H9 (cell line): ENCODE measurements around the gene TMCC1. TPM values are rescaled to one million over a fixed set of nuclear protein-coding genes. Genes with fewer than 3 reads are reported as not detected.

Experiments
- DNase-seq: peaks from one replicate; pipeline ENCODE4 v3.0.0-alpha.2; 2017
- H2AFZ ChIP-seq: one replicate; pipeline ENCODE4 v1.6.1; 2013; ENCODE audit warnings: mild to moderate bottlenecking, low read length, control low read depth, moderate library complexity
- H2AK5ac ChIP-seq: 2 replicates; pipeline ENCODE4 v1.6.1; 2013; ENCODE audit warnings: low read length, control low read depth, mixed read lengths; ENCODE audit not compliant: insufficient read length
- H2BK120ac ChIP-seq: one replicate; pipeline ENCODE4 v1.6.1; 2013; ENCODE audit warnings: low read depth, mild to moderate bottlenecking, low read length, control low read depth, inconsistent platforms; ENCODE audit not compliant: poor library complexity, severe bottlenecking
- H2BK12ac ChIP-seq: 2 replicates; pipeline ENCODE4 v1.6.1; 2013; ENCODE audit warnings: low read length, control low read depth, mixed read lengths, low read depth; ENCODE audit not compliant: insufficient read length
- H2BK15ac ChIP-seq: 2 replicates; pipeline ENCODE4 v1.6.1; 2013; ENCODE audit warnings: low read depth, low read length, control low read depth
- H2BK20ac ChIP-seq: one replicate; pipeline ENCODE4 v1.6.1; 2013; ENCODE audit warnings: low read depth, mild to moderate bottlenecking, low read length, control low read depth, inconsistent platforms; ENCODE audit not compliant: poor library complexity, severe bottlenecking
- H2BK5ac ChIP-seq: 2 replicates; pipeline ENCODE4 v1.6.1; 2013; ENCODE audit warnings: low read length, control low read depth, mixed read lengths; ENCODE audit not compliant: insufficient read length
- H3K14ac ChIP-seq: 2 replicates; pipeline ENCODE4 v1.6.1; 2013; ENCODE audit warnings: low read length, control low read depth; ENCODE audit not compliant: insufficient read depth
- H3K18ac ChIP-seq: 2 replicates; pipeline ENCODE4 v1.6.1; 2013; ENCODE audit warnings: low read depth, mild to moderate bottlenecking, mixed read lengths, low read length, control low read depth; ENCODE audit not compliant: insufficient read length
- H3K23ac ChIP-seq: 2 replicates; pipeline ENCODE4 v1.6.1; 2013; ENCODE audit warnings: low read length, control low read depth, mixed read lengths, low read depth; ENCODE audit not compliant: insufficient read length
- H3K23me2 ChIP-seq: 2 replicates; pipeline ENCODE4 v1.6.1; 2013; ENCODE audit warnings: low read depth, mild to moderate bottlenecking, mixed read lengths, low read length, control low read depth; ENCODE audit not compliant: insufficient read length, poor library complexity, severe bottlenecking
- H3K27ac ChIP-seq: 2 replicates; pipeline ENCODE4 v1.5.1; 2013; ENCODE audit warnings: low read length, control low read depth, mixed read lengths, low read depth; ENCODE audit not compliant: insufficient read length
- H3K27me3 ChIP-seq: 2 replicates; pipeline ENCODE4 v1.6.1; 2013; ENCODE audit warnings: low read length, control low read depth, inconsistent platforms; ENCODE audit not compliant: insufficient read depth
- H3K4ac ChIP-seq: 2 replicates; pipeline ENCODE4 v1.6.1; 2013; ENCODE audit warnings: low read depth, mild to moderate bottlenecking, control low read depth, inconsistent platforms, low read length, moderate library complexity
- H3K4me1 ChIP-seq: 2 replicates; pipeline ENCODE4 v1.6.1; 2013; ENCODE audit warnings: low read length, control low read depth, inconsistent platforms; ENCODE audit not compliant: insufficient read depth
- H3K4me2 ChIP-seq: 2 replicates; pipeline ENCODE4 v1.6.1; 2013; ENCODE audit warnings: low read length, control low read depth, mixed read lengths; ENCODE audit not compliant: insufficient read length, insufficient read depth
- H3K56ac ChIP-seq: 2 replicates; pipeline ENCODE4 v1.6.1; 2013; ENCODE audit warnings: low read depth, mild to moderate bottlenecking, mixed read lengths, low read length, control low read depth; ENCODE audit not compliant: insufficient read length
- H3K79me1 ChIP-seq: 2 replicates; pipeline ENCODE4 v1.6.1; 2013; ENCODE audit warnings: low read depth, mild to moderate bottlenecking, moderate library complexity, low read length, control low read depth, inconsistent platforms; ENCODE audit not compliant: insufficient read depth, poor library complexity, severe bottlenecking
- H3K79me2 ChIP-seq: 2 replicates; pipeline ENCODE4 v1.6.1; 2013; ENCODE audit warnings: low read length, control low read depth, inconsistent platforms; ENCODE audit not compliant: insufficient read depth
- H3K9ac ChIP-seq: 2 replicates; pipeline ENCODE4 v1.6.1; 2013; ENCODE audit warnings: low read length, control low read depth, mixed read lengths; ENCODE audit not compliant: insufficient read length; ENCODE audit errors: extremely low read depth
- H3K9me3 ChIP-seq: one replicate; pipeline ENCODE4 v1.6.1; 2013; ENCODE audit warnings: low read depth, low read length, inconsistent platforms; ENCODE audit not compliant: control insufficient read depth
- H3T11ph ChIP-seq: one replicate; pipeline ENCODE4 v1.6.1; 2013; ENCODE audit warnings: mild to moderate bottlenecking, low read length, control low read depth, inconsistent platforms
- H4K20me1 ChIP-seq: one replicate; pipeline ENCODE4 v1.6.1; 2013; ENCODE audit not compliant: control insufficient read depth, insufficient read length, insufficient read depth
- H4K5ac ChIP-seq: 2 replicates; pipeline ENCODE4 v1.6.1; 2013; ENCODE audit warnings: low read depth, mild to moderate bottlenecking, mixed read lengths, low read length, control low read depth; ENCODE audit not compliant: insufficient read length
- H4K8ac ChIP-seq: replicated peaks from 2 replicates; pipeline ENCODE4 v1.6.1; 2013; ENCODE audit warnings: low read length, control low read depth, mixed read lengths, low read depth; ENCODE audit not compliant: insufficient read length
- H4K91ac ChIP-seq: 2 replicates; pipeline ENCODE4 v1.6.1; 2013; ENCODE audit warnings: low read depth, mild to moderate bottlenecking, moderate library complexity, mixed read lengths, low read length, control low read depth; ENCODE audit not compliant: insufficient read length
- H3K27ac Mint-ChIP-seq, 3 experiments: 2 replicates in 2 of 3; 3 replicates in 1 of 3; pipeline ENCODE4 v1.8.0; 2020 to 2021; ENCODE audit warnings: mixed read lengths in 3 of 3, mild to moderate bottlenecking in 1 of 3, moderate library complexity in 1 of 3
- H3K27me3 Mint-ChIP-seq: 2 replicates; pipeline ENCODE4 v1.8.0; 2021; ENCODE audit warnings: low read depth, mild to moderate bottlenecking, moderate library complexity, mixed read lengths
- H3K36me3 Mint-ChIP-seq, 3 experiments: 2 replicates in 2 of 3; 3 replicates in 1 of 3; pipeline ENCODE4 v1.8.0; 2020 to 2021; ENCODE audit warnings: low read depth in 3 of 3, mixed read lengths in 3 of 3; ENCODE audit not compliant: insufficient read depth in 1 of 3
- H3K4me1 Mint-ChIP-seq, 2 experiments: 2 replicates each; pipeline ENCODE4 v1.8.0; 2020; ENCODE audit warnings: mixed read lengths in 2 of 2
- H3K4me3 Mint-ChIP-seq, 2 experiments: 2 replicates in 1 of 2; 3 replicates in 1 of 2; pipeline ENCODE4 v1.8.0; 2020 to 2021; ENCODE audit warnings: mild to moderate bottlenecking in 2 of 2, mixed read lengths in 2 of 2, moderate library complexity in 1 of 2
- H3K9me3 Mint-ChIP-seq, 2 experiments: 2 replicates in 1 of 2; 3 replicates in 1 of 2; pipeline ENCODE4 v1.8.0; 2020; ENCODE audit warnings: mild to moderate bottlenecking in 2 of 2, mixed read lengths in 2 of 2, moderate library complexity in 1 of 2
- WGBS: extraction: QIAGEN DNeasy Blood & Tissue Kit; methylation state at CpG from one replicate; pipeline ENCODE4 v1.1.7; 2013; ENCODE audit warnings: missing lambda C conversion rate, low lambda C conversion rate, mixed read lengths; ENCODE audit not compliant: insufficient read length; ENCODE audit errors: extremely low coverage; 5-methylcytosine and 5-hydroxymethylcytosine counted together
- total RNA-seq: library from RNA; stranded (reverse); gene quantifications from 2 replicates; pipeline ENCODE4 v1.2.1, GENCODE V29; 2021
- TF ChIP-seq, protein P1 (sequence below): fragments of 200-600 bp; sonication (generic); conservative IDR thresholded peaks from 3 replicates; pipeline ENCODE4 v1.8.0; 2021; ENCODE audit warnings: antibody characterized with exemption, mild to moderate bottlenecking

The TMCC1 gene
- total RNA-seq, 1 experiment from 2014 or later, result 24.4 TPM

DNA sequence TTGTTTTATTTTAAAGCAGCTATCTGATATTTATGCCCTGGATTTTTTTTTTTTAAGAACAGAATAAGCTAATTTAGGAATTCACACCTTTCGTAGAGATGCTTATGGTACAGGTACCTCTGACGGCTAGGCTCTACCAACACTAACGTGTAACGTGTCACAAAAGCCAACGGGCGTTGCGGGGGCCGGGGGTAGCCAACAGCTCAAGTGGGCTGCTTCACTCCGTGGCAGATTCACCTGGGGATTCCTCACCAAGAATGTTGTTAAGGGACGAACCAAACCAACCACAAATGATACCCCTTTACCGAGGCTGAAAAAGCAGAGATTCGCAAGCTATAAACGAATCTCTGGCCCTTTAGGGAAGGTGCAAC lies 1.0 kb downstream of the TMCC1 start:
- Histone ChIP-seq H3K23me2 (peaks cover 8% of the 10 kb centered on the region), H4K20me1 (no peaks in the 10 kb centered on the region), H4K91ac (no peak overlapping the region), H2AK5ac (no peak overlapping the region), H3K79me1 (peaks cover 6% of the 10 kb centered on the region), H3K9me3 (no peaks in the 10 kb centered on the region), H4K5ac (no peak overlapping the region), H2BK120ac (no peak overlapping the region), H3K18ac (peak overlapping the region; percentile 72), H3K27ac (peak overlapping the region; percentile 52), H3K9ac (peak overlapping the region; percentile 85), H3K56ac (no peak overlapping the region), H3K14ac (peak overlapping the region; percentile 88), H4K8ac (no peak overlapping the region), H3K4ac (no peak overlapping the region), H2BK20ac (no peak overlapping the region), H3K27me3 (no peaks in the 10 kb centered on the region), H2BK12ac (no peak overlapping the region), H2BK5ac (no peak overlapping the region), H2AFZ (no peak overlapping the region), H3T11ph (no peak overlapping the region), H3K4me2 (peak overlapping the region; percentile 87), H2BK15ac (no peak overlapping the region), H3K23ac (no peak overlapping the region), H3K4me1 (peaks cover 5% of the 10 kb centered on the region; the same call in 1 of the 2 replicates), H3K79me2 (peaks cover 8% of the 10 kb centered on the region; the same call in 1 of the 2 replicates)
- H3K27ac Mint-ChIP-seq, result peak overlapping the region; percentile 96 to 99 (median 98)
- DNase-seq, result no peak
- H3K9me3 Mint-ChIP-seq, result no peaks in the 10 kb centered on the region
- WGBS, result no CpG with 5 or more reads among the region's 13 CpGs
- TF ChIP-seq, protein P1, sequence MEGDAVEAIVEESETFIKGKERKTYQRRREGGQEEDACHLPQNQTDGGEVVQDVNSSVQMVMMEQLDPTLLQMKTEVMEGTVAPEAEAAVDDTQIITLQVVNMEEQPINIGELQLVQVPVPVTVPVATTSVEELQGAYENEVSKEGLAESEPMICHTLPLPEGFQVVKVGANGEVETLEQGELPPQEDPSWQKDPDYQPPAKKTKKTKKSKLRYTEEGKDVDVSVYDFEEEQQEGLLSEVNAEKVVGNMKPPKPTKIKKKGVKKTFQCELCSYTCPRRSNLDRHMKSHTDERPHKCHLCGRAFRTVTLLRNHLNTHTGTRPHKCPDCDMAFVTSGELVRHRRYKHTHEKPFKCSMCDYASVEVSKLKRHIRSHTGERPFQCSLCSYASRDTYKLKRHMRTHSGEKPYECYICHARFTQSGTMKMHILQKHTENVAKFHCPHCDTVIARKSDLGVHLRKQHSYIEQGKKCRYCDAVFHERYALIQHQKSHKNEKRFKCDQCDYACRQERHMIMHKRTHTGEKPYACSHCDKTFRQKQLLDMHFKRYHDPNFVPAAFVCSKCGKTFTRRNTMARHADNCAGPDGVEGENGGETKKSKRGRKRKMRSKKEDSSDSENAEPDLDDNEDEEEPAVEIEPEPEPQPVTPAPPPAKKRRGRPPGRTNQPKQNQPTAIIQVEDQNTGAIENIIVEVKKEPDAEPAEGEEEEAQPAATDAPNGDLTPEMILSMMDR, result no peak
- peak overlapping the region; percentile 91 to 95 for H3K4me3 Mint-ChIP-seq
- H3K27me3 Mint-ChIP-seq, result no peaks in the 10 kb centered on the region; the same call in 1 of the 2 replicates
- peaks cover 28 to 30% of the 10 kb centered on the region in 2 experiments for H3K4me1 Mint-ChIP-seq
- H3K36me3 Mint-ChIP-seq, result peaks cover 0 to 3% (median 0%) of the 10 kb centered on the region in 3 experiments; a peak in 2 of 7 replicates
